A549 (cell line): ENCODE results near the gene RORB.

Experiments
- CBX8 ChIP-seq: fragments of 200-600 bp; sonication (generic); IDR thresholded peaks from 2 replicates; pipeline ENCODE4 v1.6.1; 2016
- CEBPB ChIP-seq, 2 experiments: fragments of >200 bp in 1 of 2; sonication (Bioruptor Twin) in 1 of 2; formaldehyde crosslinking in 1 of 2; IDR thresholded peaks; 2 replicates each; pipeline ENCODE4 v1.6.1; 2012 to 2016
- CTCF ChIP-seq: fragments of >200 bp; sonication (Bioruptor Twin); formaldehyde crosslinking; IDR thresholded peaks from 3 replicates; pipeline ENCODE4 v1.5.1; 2016
- KDM5A ChIP-seq: fragments of 200-600 bp; sonication (generic); IDR thresholded peaks from 2 replicates; pipeline ENCODE4 v1.6.1; 2016; ENCODE audit warnings: antibody characterized with exemption, mild to moderate bottlenecking
- MAX ChIP-seq: IDR thresholded peaks from 2 replicates; pipeline ENCODE4 v1.6.1; 2012
- POLR2A ChIP-seq: IDR thresholded peaks from 2 replicates; pipeline ENCODE4 v1.6.1; 2012; ENCODE audit warnings: mild to moderate bottlenecking, low read length
- POLR2AphosphoS2 ChIP-seq: conservative IDR thresholded peaks from 2 replicates; pipeline ENCODE4 v1.6.1; 2012; ENCODE audit warnings: low read length, improper control_type of control experiment, inconsistent platforms
- SREBF2 ChIP-seq: fragments of 450-650 bp; IDR thresholded peaks from 2 replicates; pipeline ENCODE4 v1.6.1; 2014; ENCODE audit warnings: mild to moderate bottlenecking, moderate library complexity
- TP53 ChIP-seq: fragments of 250-450 bp; sonication (Bioruptor Pico); IDR thresholded peaks from 2 replicates; pipeline ENCODE4 v1.5.0; 2021; ENCODE audit warnings: mild to moderate bottlenecking, moderate library complexity

GRCh38 chr9:74497748-74498620 is 849 bp downstream of the RORB start:
- TF ChIP-seq CTCF: no peak
- TF ChIP-seq KDM5A: no peak
- TF ChIP-seq POLR2AphosphoS2: no peak
- TF ChIP-seq SREBF2: no peak
- no peak for TF ChIP-seq POLR2A
- TF ChIP-seq TP53 (CRISPR knock-in tag): no peak
- 0 out of 2 replicates have a peak, but pooled peaks have one; percentile 17 for TF ChIP-seq CBX8
- TF ChIP-seq MAX: 0 out of 2 replicates have a peak, but pooled peaks have one; percentile 33
- no peak for TF ChIP-seq CEBPB (IDR thresholded peaks at IDR 0.05)
